MV-4-11 (cell line): ENCODE results near the gene CTXND1.
A peak's percentile ranks its signal among the peaks of the same experiment; 100 is the strongest.

ENCODE experiments used
- DNase-seq: peaks from one replicate; lab custom pipeline; 2025; lab: John Stamatoyannopoulos, UW

CTXND1 gene

DNA sequence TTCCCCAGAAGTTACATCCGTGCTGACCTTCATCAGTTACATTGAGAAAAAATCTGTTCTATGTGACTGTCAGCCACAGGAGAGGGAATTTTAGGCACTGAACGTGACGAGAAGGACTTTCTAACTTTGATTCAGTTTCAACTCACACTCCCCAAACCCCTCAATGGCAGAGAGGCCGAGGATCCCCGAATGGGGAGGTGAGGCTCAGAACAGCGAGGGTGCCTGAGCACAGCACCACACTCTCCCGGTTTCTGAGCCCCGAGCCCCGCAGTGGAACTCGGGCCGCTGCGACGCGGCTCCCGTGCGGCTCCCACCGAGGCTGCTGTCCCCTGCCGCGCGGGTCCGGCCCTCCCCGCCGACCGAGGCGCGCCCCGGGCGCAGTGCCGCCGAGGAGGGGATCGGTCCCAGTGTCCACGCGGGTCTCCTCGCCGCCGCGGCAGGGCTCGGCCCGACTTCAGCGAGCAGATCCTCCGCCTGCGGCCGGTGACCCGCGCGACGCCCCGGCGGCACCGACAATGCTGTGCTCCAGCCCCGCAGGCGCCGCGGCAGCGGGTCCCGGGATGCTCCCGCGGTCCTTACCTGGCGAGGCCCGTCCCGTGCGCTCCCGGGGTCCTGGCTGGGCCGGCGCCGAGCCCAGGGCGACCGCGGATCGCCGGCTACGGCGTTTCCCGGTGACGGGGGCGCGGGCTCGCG lies 439 bp downstream of the CTXND1 start:
- no peak for DNase-seq

DNA sequence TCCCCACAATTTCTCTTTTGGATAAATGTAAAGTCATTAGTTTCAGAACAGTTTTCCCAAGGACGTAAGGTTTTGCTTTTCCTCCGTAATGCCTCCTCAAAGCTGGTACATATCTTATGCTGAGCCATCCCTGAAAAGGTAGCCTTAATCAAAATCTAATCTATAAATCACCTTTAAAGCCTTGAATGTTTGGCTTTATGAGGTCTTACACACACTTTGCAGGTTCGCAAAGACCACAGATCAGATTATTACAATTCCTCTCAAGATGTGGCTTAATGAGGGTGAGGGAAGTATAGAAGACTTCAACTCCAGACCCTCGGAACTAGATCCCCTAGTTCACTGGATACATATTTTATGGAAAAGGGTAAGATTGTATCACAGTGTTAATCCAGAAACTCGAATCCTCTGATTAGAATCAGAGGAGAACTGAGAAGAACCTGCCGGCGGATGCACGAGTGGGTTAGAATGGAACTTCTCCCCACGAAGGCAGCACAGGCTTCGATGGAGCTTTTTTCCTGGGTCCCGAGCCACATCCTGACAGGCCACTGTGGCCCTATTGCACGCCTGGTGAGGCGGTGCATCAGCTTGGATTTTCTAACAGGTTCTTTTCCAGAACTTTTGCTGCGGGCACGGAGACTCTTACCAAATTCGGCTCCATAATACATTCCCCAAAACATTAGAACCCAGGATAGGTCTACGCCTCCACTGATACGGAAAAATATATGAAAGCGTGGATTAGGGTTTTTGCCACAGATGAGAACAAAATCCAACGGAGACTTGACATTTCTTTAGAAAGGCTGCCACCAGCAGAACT lies 1.2 kb downstream of the CTXND1 start:
- no peak for DNase-seq

DNA sequence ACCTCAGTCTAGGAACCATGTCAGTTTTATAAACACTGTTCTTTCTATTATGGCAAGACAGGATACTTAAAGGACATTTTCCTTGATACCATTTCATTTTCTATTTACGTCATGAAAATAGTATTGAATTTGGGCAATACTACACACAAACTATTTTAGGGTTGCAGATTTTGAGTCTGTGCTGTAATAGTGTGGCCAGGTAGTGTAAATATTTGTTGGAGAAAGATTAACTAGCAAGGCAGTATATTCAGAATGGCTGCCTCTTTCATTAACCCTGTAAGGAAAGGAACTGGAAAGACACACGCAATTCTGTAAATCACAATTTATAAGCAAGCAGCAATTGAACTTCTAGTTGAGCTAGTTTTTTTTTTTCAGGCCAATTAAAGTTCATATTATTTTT lies 2.0 kb downstream of the CTXND1 start:
- no peak for DNase-seq

DNA sequence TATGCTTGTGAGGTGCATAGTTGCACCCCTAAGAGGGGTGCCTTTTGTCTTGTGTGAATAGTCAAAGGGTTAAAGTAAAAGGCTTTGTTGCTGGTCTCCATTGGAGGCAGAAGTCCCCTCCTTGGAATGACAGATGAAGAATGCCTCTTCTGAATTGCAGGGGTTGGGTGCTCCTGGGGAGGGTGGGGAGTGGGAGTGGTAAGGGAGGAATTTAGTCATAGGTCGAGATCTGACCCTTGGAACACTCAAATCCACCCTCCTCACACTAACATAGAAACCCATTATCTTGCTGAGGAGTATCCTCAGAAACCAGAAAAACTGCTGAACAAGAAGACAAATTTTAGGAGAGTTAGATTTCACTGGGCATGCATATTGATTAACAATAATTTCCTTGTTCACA lies 4.7 kb downstream of the CTXND1 start:
- no peak for DNase-seq

DNA sequence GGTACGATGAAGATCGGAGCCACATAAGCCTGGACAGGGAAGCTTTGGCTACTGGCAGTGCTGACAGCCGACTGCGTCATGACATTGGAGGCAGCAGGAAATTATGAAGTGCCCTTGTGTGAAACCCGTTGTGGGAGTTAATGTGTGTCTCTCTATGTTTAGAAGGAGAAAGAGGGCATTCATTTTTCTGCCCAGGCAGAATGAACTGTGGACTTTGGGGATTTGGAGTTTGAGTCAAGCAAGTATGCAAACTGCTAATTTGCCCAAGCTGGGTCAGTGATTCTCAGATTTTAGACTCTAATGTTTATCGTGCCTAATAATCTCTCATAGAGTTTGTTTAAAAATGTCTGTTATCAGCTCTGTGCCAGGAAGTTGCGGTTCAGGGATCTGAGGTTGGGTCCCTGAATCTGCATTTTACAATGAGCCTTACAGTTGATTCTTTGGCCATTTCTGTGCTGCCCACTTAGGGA lies 5.6 kb downstream of the CTXND1 start:
- no peak for DNase-seq

DNA sequence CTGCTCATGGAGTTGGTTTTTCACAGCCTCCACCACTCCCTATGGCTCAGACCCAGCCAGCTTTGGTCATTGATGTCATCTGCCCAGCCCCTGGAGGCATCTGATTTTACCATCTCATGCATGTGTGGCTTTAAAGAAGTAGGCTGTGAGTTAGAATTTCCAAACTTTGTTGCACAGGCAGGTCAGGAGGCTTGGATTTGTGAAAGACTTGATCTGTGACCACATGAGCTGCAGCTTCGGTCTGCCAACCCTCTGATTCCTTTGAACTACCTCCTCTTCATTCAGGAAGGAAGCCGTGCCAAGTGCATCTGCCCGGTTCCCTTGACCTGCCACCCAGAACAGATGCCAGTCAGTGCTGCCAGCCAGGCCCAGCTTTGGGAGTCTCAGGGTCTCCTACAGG lies 9.2 kb downstream of the CTXND1 start:
- DNase-seq, result no peak

DNA sequence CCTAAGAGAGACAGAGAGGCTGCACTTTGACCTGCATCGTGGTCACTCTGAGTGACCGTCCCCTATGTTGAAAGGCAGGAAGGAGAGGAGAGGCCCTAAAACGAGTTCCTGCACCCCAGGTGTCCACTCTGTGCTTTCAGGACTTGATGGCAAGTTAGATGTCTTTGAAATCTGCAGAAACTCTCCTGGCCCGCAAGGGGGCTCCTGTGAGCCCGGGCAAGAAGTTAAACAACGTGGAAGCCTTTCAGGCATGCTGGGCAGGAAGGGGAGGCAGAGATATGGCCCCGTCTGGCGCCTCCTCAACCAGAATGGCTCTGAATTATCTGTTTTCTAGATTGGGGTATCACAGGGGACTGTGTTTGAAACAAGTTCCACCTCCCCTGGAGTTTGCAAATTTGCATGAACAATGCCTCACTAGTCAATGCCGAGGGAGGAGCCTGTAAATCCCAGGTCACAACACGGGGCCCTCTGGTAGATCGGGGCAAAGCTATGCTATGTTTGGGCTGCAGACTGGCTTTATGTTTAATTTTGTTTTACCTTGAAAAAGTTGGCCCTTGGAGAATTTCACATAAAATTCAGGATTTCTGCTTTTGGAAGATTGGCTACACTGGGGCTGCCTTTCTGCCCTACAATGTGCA lies 9.8 kb downstream of the CTXND1 start:
- DNase-seq, result peak; percentile 44

DNA sequence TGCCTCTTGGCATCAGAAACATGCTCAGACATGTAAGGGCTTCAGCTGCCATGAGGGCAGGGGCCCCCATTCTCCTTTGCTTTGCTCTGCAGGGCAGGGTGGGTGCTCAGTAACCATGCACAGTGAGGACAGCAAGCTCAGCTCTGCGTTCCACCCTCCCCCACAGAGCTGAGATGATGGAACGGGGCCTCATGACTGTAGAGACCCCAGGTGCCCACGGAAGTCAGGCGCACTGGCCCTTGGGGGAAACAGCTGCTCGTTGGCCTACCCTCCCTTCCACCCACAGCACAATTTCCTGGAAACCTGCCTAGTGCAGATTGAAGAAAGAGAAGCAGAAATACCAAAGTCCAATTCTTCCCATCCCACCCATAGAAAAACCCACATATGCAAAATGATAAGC lies 10.5 kb downstream of the CTXND1 start:
- no peak for DNase-seq

DNA sequence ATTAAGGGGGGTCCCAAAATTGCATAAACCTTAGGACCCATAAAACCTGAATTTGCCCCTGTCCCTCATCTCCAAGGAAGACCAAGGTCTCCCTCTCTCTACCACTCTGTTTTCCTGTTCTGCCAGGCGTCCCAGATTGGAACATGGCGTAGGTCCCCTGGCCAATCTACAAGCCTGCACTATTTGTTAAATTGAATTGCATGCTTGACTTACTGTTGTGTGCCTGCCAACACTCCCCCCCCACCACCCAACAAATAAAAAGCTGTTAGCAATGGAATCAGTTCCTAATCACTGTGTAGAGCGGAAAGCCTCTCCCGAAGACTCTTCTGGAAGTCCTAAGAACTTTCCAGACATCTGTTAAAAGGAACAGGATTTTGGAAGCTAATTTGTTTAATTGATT lies 11.7 kb downstream of the CTXND1 start:
- DNase-seq, result no peak

DNA sequence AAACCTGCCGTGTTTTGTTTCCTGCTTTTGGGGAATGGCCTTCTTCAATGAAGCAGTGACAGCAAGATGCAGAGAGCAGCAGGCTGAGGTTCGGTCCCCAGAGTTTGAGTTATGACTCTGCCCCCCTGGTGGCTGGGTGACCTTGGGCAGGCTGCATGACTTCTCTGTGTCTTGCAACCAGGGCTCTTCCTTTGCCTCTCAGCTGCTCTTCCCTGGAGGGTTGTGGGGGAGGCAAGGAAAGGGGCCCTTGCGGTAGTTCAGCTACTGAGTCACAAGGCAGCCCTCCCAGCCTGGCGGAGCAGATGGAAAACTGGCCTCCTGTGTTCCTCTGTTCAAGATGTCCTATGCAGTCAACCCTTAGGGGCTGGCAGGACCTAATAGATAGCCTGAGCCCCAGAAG lies 17.1 kb downstream of the CTXND1 start:
- peak; percentile 33 for DNase-seq

DNA sequence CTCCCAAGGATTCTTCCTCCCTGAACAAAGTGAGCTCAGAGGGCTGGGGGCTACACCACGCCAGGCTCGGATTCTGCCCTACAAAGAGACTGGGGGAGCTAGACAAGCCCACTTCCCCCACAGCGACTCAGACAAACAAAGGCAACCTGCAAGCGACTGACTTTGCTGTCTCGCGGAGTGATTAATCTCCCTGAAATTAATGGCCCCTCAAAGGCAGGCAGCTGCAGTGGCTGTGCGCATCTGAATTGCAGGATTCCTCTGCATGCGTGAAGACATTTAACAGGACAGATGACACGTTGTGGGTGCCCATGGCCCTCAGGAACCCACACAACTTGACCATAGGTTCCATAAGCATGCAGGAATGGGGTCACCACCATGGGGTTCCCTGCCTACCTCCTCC lies 18.4 kb downstream of the CTXND1 start:
- DNase-seq, result no peak

DNA sequence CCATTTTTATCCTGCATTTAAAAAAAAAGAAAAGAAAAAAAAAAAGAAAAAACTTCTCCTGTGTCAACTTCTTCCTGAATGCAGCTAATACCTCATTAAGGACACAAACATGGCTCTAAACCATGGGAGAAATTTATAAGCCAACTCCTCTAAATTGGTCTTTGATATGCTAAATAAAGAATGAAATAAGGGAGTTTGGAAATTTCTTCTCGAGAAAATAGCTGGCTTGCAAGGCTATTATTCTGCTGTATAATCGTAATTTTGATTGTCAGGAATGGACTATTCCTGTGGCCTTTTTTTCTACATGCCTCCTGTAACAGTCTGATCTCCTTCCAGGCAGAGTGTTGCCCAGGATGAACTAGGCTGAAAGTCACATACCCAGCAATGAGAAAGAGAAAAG lies 20.6 kb downstream of the CTXND1 start:
- no peak for DNase-seq

DNA sequence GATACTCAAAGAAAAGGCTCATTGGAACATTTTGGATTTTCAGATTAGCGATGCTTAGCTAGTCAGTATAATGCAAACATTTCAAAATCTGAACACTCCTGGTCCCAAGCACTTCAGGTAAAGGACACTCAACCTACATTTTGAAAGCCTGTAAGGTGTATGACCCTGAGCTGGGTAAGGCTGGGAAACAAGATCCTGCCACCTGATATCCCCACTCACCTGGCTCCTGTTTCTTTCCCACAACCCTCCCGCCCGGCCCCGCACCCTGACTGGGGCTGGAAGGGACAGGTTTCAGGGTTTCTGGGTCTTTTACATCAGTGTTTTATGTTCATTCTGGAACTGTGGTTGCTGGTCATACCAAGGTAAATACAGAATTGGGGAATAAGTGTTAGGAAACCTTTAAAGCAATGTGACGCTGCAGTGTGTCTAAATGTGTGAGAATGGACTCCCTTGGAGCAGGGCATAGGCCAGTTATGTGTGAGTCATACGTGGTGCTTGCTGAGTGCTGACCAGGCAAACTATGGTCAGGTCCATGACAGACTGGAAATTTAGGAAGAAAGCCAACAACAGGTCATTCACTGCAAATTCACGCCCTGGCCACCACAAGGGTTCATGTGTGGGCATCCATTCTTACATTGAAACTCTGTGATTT lies 22.9 kb downstream of the CTXND1 start:
- no peak for DNase-seq

DNA sequence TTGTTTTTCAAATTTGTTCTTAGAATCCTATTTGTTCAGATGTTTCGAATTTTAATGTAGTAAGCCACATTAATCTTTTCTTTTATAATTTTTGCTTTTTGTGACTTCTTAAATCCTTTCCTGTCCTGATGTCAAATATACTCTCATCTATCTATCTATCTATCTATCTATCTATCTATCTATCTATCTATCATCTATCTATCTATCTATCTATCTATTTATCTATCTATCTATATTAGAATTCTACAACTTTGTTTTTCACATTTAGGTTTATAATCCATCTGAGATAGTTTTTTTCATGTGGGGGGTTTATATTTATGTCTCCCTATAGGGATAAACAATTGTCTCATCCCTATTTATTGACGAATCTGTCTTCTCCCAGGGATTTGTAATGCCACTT lies 32.1 kb downstream of the CTXND1 start:
- no peak for DNase-seq

DNA sequence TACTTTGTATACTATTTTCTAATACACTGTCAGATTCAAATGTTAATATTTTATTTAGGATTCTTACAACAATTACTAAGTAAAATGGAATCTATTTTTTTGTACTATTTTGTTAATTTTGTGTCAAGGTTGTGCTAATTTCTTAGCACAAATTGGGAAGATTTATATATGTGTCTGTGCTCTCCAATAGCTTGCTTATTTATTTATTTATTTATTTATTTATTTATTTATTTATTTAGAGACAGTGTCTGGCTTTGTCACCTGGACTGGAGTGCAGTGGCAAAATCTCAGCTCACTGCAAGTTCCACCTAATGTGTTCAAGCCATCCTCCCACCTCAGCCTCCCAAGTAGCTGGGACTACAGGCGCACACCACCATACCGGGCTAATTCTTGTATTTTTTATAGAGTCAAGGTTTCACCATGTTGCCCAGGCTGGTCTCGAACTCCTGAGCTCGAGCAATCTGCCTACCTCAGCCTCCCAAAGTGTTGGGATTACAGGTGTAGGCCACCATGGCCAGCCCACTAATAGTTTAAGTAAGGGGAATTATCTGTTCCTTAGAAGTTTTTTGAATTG lies 34.6 kb downstream of the CTXND1 start:
- DNase-seq, result no peak

DNA sequence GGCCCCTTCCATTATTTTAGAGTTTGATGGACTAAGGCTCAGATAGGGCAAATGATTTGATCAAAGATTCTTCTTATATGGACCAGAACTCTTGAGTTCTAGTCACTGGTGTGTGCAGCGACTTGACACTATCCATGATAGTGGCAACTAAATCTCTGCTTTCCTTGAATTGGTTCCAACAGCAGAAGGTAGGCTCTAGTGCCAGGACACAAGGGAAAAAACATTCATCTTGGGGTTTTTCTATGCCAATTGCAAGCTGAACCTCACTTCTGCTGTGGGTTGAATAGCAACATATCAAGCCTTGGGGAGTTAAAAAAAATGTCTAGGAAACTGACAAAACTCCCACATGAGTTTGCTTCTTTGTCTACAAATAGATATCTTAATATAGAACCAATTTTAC lies 35.1 kb downstream of the CTXND1 start:
- no peak for DNase-seq

DNA sequence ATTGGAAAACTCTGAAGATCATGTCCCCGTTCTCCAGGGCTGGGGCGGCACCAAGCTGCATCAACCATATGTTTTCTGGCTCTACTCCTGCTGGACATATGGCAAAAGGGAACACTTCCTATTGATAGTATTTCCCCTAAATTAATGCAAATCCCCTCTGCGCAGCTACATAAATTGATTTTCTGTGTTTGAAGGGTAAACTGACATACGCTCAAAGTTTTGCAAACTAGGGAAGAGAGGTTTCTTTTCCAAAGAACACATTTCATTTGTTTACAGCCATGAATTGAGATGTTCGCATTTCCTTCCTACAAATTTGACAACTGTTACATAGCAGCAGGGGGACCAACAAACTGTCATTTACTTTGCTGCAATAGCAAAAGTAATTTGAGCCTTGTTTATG lies 35.9 kb downstream of the CTXND1 start:
- no peak for DNase-seq

DNA sequence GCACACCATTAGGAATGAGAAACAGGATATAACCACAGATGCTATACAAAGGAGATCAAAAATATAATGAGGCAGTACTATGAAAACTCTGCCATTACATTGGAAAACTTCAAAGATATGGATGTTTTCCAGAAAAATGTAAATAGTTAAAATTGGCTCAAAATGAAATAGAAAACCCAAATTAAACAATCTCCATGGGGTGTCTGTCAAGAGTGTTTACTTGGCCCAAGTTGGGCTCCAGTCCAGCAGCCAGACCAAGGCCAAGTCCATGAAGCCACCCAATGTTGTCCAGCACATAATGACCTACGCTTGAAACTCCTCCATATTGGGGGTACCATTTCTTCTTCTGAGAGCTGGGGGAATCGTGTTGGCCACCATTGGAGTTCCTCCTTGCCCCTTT lies 37.1 kb downstream of the CTXND1 start:
- DNase-seq, result no peak

DNA sequence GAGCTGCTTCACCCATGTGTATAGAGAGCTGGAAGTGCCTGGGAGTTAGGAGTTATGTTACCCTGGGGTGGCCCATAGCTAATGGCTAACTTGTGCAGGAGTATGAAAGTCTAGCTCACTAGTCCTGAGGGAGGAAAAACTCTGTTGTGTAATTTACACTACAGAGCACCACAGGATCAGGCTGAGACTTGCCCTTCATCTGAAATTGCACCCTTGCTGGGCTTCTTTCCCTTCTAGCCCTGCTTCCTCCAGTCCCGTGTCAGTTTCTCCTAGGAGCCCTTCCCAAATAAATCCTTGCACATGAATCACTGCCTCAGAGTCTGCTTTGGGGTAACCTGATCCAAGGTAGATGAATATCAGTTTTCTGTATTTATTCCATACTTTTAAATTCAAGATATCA lies 40.0 kb downstream of the CTXND1 start:
- DNase-seq, result no peak

DNA sequence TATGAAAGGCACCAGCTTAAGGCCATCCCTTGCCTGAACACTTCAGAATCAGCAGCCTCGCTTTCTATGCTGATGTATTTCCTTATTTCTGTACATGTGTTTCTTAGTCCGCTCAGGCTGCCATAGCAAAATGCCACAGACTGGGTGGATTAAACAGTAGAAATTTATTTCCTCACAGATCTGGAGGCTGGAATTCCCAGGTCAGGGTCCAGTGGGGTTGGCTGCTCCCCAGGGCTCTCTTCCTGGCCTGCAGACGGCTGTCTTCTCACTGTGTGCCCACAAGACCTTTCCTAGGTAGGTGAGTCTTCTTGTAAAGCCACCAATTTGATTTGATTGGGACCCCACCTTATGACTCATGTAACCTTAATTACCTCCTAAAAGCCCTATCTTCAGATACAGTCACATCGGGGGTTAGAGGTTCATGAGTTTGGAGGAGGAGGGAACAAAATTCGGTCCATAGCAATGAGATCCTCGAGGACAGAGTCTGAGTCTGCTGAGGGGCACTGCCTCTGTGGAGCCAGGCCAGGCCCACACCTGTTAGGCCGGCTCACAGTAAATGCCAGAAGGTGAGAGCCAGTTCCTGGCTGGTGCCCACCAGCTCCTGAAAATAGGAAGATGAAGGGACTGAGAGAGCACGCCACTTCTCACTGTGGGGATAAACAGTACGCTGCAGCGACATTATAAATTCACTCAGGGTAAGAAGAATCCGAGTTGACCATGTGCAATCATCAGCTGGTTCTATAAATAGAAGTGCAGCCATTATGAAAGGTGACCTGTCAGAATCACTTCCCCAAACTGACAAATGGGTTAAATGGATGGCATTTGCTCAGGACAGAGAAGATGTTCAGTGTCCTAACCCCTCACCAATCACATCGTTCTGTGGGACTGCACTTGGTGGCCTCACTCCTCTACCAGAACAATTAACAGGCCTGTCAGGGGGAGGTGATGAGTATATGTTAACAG lies 41.1 kb downstream of the CTXND1 start:
- peak; percentile 66 for DNase-seq
